ENCODE data around the gene GMDS. TPM values are rescaled to one million over a fixed set of nuclear protein-coding genes. Genes with fewer than 3 reads are reported as not detected.

GMDS gene
- total RNA-seq, 1 experiment from 2014 or later, result 35.0 TPM

DNA sequence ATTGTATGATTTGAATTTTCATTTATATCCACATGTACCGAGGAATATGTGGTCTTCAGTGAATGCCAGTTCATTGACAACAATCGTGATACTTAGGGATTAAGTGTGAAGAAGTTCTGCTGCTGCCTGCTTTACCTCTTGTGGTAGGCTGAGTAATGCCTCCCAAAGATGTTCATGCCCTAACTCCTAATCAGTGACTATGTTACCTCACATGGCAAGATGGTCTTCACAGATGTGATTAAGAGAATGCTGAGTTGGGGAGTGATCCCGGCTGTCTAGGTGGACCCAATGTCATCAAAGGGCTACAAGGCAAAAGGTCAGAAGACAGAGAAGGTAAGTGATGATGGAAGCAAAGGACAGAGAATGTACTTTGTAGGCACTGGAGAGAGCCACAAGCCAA lies 454.7 kb downstream of the GMDS start:
- ATAC-seq (no peak), DNase-seq (ENCODE audit: low spot score) (no peak)
- ChIA-PET POLR2A (no interaction called here), CTCF (no interaction called here)
- Mint-ChIP-seq H3K4me1 (no peaks in the 10 kb centered on the region), H3K36me3 (no peaks in the 10 kb centered on the region), H3K4me3 (no peak overlapping the region), H3K9me3 (no peaks in the 10 kb centered on the region), H3K27me3 (ENCODE audit: low read depth) (no peaks in the 10 kb centered on the region), H3K27ac (no peak overlapping the region)
- no peak for TF ChIP-seq ZNF121 (CRISPR knock-in tag; IDR thresholded peaks at IDR 0.05)
- TF ChIP-seq, protein P1, sequence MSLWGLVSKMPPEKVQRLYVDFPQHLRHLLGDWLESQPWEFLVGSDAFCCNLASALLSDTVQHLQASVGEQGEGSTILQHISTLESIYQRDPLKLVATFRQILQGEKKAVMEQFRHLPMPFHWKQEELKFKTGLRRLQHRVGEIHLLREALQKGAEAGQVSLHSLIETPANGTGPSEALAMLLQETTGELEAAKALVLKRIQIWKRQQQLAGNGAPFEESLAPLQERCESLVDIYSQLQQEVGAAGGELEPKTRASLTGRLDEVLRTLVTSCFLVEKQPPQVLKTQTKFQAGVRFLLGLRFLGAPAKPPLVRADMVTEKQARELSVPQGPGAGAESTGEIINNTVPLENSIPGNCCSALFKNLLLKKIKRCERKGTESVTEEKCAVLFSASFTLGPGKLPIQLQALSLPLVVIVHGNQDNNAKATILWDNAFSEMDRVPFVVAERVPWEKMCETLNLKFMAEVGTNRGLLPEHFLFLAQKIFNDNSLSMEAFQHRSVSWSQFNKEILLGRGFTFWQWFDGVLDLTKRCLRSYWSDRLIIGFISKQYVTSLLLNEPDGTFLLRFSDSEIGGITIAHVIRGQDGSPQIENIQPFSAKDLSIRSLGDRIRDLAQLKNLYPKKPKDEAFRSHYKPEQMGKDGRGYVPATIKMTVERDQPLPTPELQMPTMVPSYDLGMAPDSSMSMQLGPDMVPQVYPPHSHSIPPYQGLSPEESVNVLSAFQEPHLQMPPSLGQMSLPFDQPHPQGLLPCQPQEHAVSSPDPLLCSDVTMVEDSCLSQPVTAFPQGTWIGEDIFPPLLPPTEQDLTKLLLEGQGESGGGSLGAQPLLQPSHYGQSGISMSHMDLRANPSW (CRISPR knock-in tag; conservative IDR thresholded peaks at IDR 0.05; ENCODE audit: low read depth), result no peak
- TF ChIP-seq, protein P2, sequence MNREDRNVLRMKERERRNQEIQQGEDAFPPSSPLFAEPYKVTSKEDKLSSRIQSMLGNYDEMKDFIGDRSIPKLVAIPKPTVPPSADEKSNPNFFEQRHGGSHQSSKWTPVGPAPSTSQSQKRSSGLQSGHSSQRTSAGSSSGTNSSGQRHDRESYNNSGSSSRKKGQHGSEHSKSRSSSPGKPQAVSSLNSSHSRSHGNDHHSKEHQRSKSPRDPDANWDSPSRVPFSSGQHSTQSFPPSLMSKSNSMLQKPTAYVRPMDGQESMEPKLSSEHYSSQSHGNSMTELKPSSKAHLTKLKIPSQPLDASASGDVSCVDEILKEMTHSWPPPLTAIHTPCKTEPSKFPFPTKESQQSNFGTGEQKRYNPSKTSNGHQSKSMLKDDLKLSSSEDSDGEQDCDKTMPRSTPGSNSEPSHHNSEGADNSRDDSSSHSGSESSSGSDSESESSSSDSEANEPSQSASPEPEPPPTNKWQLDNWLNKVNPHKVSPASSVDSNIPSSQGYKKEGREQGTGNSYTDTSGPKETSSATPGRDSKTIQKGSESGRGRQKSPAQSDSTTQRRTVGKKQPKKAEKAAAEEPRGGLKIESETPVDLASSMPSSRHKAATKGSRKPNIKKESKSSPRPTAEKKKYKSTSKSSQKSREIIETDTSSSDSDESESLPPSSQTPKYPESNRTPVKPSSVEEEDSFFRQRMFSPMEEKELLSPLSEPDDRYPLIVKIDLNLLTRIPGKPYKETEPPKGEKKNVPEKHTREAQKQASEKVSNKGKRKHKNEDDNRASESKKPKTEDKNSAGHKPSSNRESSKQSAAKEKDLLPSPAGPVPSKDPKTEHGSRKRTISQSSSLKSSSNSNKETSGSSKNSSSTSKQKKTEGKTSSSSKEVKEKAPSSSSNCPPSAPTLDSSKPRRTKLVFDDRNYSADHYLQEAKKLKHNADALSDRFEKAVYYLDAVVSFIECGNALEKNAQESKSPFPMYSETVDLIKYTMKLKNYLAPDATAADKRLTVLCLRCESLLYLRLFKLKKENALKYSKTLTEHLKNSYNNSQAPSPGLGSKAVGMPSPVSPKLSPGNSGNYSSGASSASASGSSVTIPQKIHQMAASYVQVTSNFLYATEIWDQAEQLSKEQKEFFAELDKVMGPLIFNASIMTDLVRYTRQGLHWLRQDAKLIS (CRISPR knock-in tag; IDR thresholded peaks at IDR 0.05; ENCODE audit: borderline replicate concordance), result no peak
- TF ChIP-seq, protein P3, sequence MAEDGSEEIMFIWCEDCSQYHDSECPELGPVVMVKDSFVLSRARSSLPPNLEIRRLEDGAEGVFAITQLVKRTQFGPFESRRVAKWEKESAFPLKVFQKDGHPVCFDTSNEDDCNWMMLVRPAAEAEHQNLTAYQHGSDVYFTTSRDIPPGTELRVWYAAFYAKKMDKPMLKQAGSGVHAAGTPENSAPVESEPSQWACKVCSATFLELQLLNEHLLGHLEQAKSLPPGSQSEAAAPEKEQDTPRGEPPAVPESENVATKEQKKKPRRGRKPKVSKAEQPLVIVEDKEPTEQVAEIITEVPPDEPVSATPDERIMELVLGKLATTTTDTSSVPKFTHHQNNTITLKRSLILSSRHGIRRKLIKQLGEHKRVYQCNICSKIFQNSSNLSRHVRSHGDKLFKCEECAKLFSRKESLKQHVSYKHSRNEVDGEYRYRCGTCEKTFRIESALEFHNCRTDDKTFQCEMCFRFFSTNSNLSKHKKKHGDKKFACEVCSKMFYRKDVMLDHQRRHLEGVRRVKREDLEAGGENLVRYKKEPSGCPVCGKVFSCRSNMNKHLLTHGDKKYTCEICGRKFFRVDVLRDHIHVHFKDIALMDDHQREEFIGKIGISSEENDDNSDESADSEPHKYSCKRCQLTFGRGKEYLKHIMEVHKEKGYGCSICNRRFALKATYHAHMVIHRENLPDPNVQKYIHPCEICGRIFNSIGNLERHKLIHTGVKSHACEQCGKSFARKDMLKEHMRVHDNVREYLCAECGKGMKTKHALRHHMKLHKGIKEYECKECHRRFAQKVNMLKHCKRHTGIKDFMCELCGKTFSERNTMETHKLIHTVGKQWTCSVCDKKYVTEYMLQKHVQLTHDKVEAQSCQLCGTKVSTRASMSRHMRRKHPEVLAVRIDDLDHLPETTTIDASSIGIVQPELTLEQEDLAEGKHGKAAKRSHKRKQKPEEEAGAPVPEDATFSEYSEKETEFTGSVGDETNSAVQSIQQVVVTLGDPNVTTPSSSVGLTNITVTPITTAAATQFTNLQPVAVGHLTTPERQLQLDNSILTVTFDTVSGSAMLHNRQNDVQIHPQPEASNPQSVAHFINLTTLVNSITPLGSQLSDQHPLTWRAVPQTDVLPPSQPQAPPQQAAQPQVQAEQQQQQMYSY (CRISPR knock-in tag; IDR thresholded peaks at IDR 0.05), result no peak

DNA sequence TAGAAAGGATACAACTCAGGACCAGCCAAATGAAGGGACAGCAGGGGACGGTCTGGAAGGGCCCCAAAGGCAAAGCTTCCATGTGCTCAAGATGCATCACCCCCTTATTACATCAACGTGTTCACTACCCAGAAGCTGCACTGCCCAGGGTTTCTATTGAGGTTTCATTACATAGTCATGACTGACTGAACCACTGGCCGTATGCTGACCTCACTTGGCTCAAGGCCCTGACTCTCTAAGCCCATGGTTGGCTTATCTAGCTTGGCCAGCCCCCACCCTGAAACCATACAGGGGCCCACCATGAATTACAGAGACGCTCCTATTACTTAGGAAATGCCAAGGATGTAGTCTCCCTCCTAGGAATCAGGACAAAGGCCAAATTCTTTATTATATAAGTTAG lies 456.3 kb downstream of the GMDS start:
- Mint-ChIP-seq H3K27me3 (ENCODE audit: low read depth) (no peaks in the 10 kb centered on the region), H3K4me3 (no peak overlapping the region)
- CTCF ChIA-PET, result no interaction called here

More for the DNA sequence above, 456.3 kb downstream of the GMDS start:
- Mint-ChIP-seq H3K9me3 (no peaks in the 10 kb centered on the region), H3K36me3 (no peaks in the 10 kb centered on the region), H3K4me1 (no peaks in the 10 kb centered on the region), H3K27ac (no peak overlapping the region)
- TF ChIP-seq, protein P4, sequence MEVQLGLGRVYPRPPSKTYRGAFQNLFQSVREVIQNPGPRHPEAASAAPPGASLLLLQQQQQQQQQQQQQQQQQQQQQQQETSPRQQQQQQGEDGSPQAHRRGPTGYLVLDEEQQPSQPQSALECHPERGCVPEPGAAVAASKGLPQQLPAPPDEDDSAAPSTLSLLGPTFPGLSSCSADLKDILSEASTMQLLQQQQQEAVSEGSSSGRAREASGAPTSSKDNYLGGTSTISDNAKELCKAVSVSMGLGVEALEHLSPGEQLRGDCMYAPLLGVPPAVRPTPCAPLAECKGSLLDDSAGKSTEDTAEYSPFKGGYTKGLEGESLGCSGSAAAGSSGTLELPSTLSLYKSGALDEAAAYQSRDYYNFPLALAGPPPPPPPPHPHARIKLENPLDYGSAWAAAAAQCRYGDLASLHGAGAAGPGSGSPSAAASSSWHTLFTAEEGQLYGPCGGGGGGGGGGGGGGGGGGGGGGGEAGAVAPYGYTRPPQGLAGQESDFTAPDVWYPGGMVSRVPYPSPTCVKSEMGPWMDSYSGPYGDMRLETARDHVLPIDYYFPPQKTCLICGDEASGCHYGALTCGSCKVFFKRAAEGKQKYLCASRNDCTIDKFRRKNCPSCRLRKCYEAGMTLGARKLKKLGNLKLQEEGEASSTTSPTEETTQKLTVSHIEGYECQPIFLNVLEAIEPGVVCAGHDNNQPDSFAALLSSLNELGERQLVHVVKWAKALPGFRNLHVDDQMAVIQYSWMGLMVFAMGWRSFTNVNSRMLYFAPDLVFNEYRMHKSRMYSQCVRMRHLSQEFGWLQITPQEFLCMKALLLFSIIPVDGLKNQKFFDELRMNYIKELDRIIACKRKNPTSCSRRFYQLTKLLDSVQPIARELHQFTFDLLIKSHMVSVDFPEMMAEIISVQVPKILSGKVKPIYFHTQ (CRISPR knock-in tag; IDR thresholded peaks at IDR 0.05), result no peak
- TF ChIP-seq ZNF423 (CRISPR knock-in tag; IDR thresholded peaks at IDR 0.05) (no peak), SP1 (CRISPR knock-in tag; conservative IDR thresholded peaks at IDR 0.05) (no peak), ZBTB21 (CRISPR knock-in tag; IDR thresholded peaks at IDR 0.05; ENCODE audit: borderline replicate concordance) (no peak), RELA (CRISPR knock-in tag; IDR thresholded peaks at IDR 0.05; ENCODE audit: borderline replicate concordance) (no peak), GABPB1 (CRISPR knock-in tag; IDR thresholded peaks at IDR 0.05) (no peak)
- TF ChIP-seq, protein P5, sequence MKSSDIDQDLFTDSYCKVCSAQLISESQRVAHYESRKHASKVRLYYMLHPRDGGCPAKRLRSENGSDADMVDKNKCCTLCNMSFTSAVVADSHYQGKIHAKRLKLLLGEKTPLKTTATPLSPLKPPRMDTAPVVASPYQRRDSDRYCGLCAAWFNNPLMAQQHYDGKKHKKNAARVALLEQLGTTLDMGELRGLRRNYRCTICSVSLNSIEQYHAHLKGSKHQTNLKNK (CRISPR knock-in tag; IDR thresholded peaks at IDR 0.05), result no peak
- TF ChIP-seq, protein P2 (CRISPR knock-in tag; IDR thresholded peaks at IDR 0.05; ENCODE audit: borderline replicate concordance), result no peak
- TF ChIP-seq, protein P6, sequence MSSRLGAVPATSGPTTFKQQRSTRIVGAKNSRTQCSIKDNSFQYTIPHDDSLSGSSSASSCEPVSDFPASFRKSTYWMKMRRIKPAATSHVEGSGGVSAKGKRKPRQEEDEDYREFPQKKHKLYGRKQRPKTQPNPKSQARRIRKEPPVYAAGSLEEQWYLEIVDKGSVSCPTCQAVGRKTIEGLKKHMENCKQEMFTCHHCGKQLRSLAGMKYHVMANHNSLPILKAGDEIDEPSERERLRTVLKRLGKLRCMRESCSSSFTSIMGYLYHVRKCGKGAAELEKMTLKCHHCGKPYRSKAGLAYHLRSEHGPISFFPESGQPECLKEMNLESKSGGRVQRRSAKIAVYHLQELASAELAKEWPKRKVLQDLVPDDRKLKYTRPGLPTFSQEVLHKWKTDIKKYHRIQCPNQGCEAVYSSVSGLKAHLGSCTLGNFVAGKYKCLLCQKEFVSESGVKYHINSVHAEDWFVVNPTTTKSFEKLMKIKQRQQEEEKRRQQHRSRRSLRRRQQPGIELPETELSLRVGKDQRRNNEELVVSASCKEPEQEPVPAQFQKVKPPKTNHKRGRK (CRISPR knock-in tag; IDR thresholded peaks at IDR 0.05; ENCODE audit: borderline replicate concordance), result no peak
- TF ChIP-seq, protein P7, sequence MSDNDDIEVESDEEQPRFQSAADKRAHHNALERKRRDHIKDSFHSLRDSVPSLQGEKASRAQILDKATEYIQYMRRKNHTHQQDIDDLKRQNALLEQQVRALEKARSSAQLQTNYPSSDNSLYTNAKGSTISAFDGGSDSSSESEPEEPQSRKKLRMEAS (CRISPR knock-in tag; IDR thresholded peaks at IDR 0.05), result no peak
- ATAC-seq (no peak), DNase-seq (ENCODE audit: low spot score) (no peak)
- POLR2A ChIA-PET, result no interaction called here

Measured in WTC11 (cell line).